COLO668 (cell line): ENCODE data around the gene EHD4.

Experiments
- DNase-seq: peaks from one replicate; lab custom pipeline; 2025; ENCODE audit not compliant: unreplicated experiment; lab: John Stamatoyannopoulos, UW

Gene EHD4

GRCh38 chr15:41981371-41982132, 9.2 kb upstream of the EHD4 start:
- no peak for DNase-seq

- no peak for DNase-seq
Observed at GRCh38 chr15:41980654-41981323, 8.4 kb upstream of the EHD4 start.

GRCh38 chr15:41979493-41980266, 7.3 kb upstream of the EHD4 start:
- no peak for DNase-seq

GRCh38 chr15:41978534-41978933, 6.2 kb upstream of the EHD4 start:
- DNase-seq = no peak

GRCh38 chr15:41977757-41978383, 5.5 kb upstream of the EHD4 start:
- DNase-seq = no peak

GRCh38 chr15:41975669-41976068, 3.3 kb upstream of the EHD4 start:
- DNase-seq = no peak

GRCh38 chr15:41974041-41974440, 1.7 kb upstream of the EHD4 start:
- DNase-seq = no peak

- DNase-seq = no peak
Observed at GRCh38 chr15:41971895-41972252, 483 bp downstream of the EHD4 start.

- DNase-seq = peak; percentile 70
Observed at GRCh38 chr15:41971089-41971894, 1.1 kb downstream of the EHD4 start.

GRCh38 chr15:41970456-41970855, 1.9 kb downstream of the EHD4 start:
- DNase-seq = no peak

- no peak for DNase-seq
Observed at GRCh38 chr15:41969851-41970431, 2.4 kb downstream of the EHD4 start.

- no peak for DNase-seq
Observed at GRCh38 chr15:41968701-41969100, 3.7 kb downstream of the EHD4 start.

- DNase-seq = no peak
Observed at GRCh38 chr15:41967506-41968206, 4.7 kb downstream of the EHD4 start.

GRCh38 chr15:41966920-41967465, 5.4 kb downstream of the EHD4 start:
- no peak for DNase-seq

GRCh38 chr15:41966414-41966812, 5.9 kb downstream of the EHD4 start:
- no peak for DNase-seq

- no peak for DNase-seq
Observed at GRCh38 chr15:41965441-41966413, 6.6 kb downstream of the EHD4 start.

- no peak for DNase-seq
Observed at GRCh38 chr15:41961595-41962202, 10.7 kb downstream of the EHD4 start.

GRCh38 chr15:41961001-41961518, 11.3 kb downstream of the EHD4 start:
- DNase-seq = no peak
